GM13977 (cell line): ENCODE results near the gene SERPINB2.

Experiments
- DNase-seq: peaks from one replicate; pipeline ENCODE4 v3.0.0; 2012; ENCODE audit warnings: low spot score
- in situ Hi-C: fragments of 300-500 bp; cut with MboI; formaldehyde crosslinking; loops from one replicate; pipeline ENCODE4 v1.12.0; 2022; ENCODE audit warnings: low sequenced_read_pairs, low pct_unique_long_range_greater_than_20kb, mixed read lengths, inconsistent platforms; ENCODE audit not compliant: unreplicated experiment
- TF ChIP-seq, protein P1 (sequence below): IDR thresholded peaks from 2 replicates; pipeline ENCODE4 v1.5.1; 2012; ENCODE audit warnings: mild to moderate bottlenecking, control low read depth; ENCODE audit not compliant: insufficient read depth; ENCODE audit errors: extremely low read depth, missing control alignments

Gene SERPINB2

DNA sequence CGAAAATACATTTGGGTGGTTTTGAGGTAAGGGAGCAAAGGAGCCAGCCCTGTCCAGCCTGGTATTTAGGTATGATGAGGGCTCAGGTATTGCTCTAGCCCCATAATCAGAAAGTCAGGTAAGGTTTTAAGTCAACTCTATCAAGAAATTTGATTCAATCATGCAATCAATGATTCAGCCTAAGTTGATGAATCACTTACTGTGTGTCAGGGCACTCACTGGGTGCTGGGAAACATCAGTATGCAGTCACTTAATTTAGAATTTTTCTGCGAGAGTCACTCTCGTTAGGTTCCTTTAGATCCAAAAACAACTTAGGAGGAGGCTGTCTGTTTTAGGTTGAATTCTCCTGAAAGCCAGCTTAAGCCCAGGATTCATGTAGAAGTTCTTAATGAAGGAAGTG is 17.7 kb upstream of the SERPINB2 start:
- TF ChIP-seq, protein P1, sequence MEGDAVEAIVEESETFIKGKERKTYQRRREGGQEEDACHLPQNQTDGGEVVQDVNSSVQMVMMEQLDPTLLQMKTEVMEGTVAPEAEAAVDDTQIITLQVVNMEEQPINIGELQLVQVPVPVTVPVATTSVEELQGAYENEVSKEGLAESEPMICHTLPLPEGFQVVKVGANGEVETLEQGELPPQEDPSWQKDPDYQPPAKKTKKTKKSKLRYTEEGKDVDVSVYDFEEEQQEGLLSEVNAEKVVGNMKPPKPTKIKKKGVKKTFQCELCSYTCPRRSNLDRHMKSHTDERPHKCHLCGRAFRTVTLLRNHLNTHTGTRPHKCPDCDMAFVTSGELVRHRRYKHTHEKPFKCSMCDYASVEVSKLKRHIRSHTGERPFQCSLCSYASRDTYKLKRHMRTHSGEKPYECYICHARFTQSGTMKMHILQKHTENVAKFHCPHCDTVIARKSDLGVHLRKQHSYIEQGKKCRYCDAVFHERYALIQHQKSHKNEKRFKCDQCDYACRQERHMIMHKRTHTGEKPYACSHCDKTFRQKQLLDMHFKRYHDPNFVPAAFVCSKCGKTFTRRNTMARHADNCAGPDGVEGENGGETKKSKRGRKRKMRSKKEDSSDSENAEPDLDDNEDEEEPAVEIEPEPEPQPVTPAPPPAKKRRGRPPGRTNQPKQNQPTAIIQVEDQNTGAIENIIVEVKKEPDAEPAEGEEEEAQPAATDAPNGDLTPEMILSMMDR: no peak
- in situ Hi-C loops: no loop called here
- DNase-seq: no peak

DNA sequence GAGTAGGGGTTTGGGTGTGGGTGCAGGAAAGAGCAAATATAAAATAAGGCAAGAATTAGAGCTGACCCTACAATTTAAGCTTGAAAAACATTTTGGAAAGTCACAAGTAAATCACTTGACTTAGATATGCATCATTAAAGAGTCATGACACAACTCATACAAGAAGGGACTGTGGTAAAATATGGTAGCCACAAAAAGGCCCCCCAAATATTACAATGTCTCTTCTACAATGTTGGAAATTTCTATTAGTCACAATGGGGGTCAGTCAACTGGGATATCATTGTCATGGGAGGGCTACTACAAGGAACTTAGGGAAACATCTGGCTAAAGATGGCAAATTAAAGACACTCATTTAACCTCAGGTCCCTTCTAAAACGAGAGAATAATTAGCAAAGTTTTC is 15.7 kb upstream of the SERPINB2 start:
- in situ Hi-C loops: no loop called here
- DNase-seq: no peak
- TF ChIP-seq, protein P1: no peak

DNA sequence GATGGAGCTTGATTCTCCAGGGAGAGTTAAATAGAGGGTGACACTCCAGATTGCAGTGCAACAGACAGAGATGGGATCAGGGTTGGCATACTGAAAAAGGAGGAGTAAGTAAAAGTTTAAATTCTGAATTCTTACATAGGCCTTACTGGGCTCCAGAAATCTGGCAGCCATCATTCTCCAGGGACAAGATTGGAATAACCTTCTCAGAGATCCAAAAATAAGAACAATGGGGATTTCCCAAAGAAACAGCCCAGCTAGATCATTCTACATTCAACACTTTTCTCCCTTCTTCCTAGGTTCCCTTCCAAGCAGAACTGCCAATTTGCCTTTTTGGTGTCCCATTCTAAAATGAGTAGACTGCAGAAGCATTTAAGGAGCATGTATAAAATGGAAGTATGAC is 14.9 kb upstream of the SERPINB2 start:
- DNase-seq: no peak
- TF ChIP-seq, protein P1: no peak
- in situ Hi-C loops: no loop called here

DNA sequence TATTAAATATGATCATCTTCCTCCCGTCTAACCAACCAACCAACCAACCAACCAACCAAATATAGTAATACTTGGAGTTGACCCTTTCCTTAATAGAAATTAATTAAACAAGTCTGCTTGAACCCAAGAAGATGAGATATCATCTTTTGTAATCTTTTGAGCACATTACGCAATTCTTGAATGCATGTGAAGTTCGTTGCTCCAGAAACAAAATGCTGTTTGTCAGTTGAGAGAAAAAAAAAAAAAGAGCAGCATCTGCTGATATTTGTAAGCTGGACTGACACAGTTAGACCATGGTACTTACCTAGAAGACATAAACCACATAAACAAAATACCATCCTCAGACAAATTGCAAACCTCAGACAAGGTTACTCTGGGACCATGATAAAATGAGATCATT is 9.2 kb upstream of the SERPINB2 start:
- DNase-seq: no peak
- TF ChIP-seq, protein P1: no peak
- in situ Hi-C loops: no loop called here

DNA sequence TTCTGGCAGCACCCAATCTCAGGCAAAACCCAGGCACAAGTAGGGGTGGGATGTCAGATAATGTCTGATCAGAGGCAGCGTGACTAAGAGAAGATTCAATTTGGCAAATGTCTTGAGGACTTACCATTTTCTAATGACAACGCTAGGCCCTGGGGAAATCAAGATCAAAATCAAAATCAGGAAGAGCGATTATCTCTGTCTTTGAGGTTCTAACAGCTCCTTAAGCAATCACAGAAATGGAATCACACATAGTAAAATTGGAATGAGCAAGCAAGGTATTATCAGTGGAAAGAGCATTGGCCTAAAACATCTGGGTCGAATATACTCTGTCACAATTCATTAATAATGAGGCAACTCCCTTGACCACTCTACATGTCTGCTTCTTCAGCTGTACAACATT is 8.6 kb upstream of the SERPINB2 start:
- no peak for DNase-seq
- in situ Hi-C loops: no loop called here
- TF ChIP-seq, protein P1: no peak

DNA sequence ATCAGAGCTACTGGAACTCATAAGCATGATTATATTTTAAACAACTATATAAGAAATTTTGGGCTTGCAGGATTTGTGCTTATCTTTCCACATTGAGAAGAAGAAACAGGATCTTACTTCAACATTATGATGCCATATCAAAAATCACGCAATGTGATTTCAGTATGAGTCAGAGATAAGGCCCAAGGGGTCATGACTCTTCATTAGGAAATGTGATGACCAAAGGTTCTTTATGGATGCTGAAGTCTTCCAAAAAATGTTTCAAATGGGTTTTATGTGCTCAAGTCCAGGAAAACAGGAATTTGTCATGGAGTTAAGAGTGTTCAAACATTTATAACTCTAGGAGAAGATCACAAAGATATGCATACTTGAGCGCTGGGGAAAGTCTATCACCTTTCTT is 7.8 kb upstream of the SERPINB2 start:
- TF ChIP-seq, protein P1: no peak
- in situ Hi-C loops: no loop called here
- DNase-seq: no peak

DNA sequence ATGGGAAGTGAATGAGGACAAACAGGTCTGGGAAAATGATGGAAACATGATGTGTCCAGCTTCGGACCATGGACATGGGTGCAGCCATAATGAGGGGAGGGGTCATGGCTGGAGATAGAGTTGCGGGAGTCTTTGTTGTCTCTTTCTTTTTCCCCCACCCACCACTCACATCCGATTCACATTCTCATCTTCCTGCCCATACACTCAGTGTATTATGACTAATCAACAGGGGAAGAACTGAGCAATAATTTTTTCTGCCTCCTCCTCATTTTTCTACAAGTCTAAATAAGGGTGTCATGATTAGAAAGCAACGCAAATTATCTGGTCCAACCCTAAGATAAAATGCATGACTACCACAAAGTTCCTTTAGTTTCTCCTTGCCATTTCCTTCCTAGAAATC is 5.7 kb upstream of the SERPINB2 start:
- DNase-seq: no peak
- in situ Hi-C loops: no loop called here

More for the DNA sequence above, 5.7 kb upstream of the SERPINB2 start:
- TF ChIP-seq, protein P1: no peak
